Upper lobe of left lung (tissue), 4 donors: ENCODE data around the gene DOK4.

ENCODE experiments used
- EP300 ChIP-seq, 4 donors: sonication (generic); formaldehyde crosslinking; IDR thresholded peaks; one replicate each; pipeline ENCODE4 v1.5.1; 2017; ENCODE audit warnings: antibody characterized with exemption in 4 of 4, control low read depth in 2 of 4
- POLR2A ChIP-seq, 4 donors: fragments of 450-650 bp; IDR thresholded peaks; one replicate each; pipeline ENCODE4 v1.5.1; 2016 to 2017; ENCODE audit warnings: antibody characterized with exemption in 4 of 4, mild to moderate bottlenecking in 2 of 4
- POLR2AphosphoS5 ChIP-seq, 2 donors: sonication (generic); formaldehyde crosslinking; IDR thresholded peaks; one replicate each; pipeline ENCODE4 v1.5.1; 2017; ENCODE audit warnings: antibody characterized with exemption in 2 of 2
- TF ChIP-seq, protein P1 (sequence below), 6 experiments: fragments of 450-650 bp in 4 of 6; fragments of 200-600 bp in 2 of 6; sonication (generic) in 2 of 6; IDR thresholded peaks; one replicate each; pipeline ENCODE4 v1.5.1; 2016 to 2019; ENCODE audit warnings: antibody characterized with exemption in 6 of 6

DNA sequence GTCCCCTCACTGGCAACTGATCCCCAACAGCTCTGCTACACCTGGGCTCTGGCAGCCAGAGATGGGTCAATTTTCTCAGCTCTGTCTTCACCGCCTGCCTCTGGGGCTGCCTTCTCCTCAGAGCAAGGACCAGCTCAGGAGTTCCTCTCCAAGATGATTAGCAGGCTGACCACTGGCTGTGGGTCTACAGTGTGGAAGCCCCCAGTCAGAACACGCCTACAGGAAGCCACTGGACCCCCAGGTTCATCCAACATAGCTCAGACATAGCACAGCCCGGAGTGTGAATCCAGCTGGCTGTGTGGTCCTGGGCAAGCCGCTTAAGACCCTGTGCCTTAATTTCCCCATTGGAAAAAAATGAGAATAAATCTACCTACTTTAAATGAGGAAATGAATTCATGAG is 4.9 kb downstream of the DOK4 start:
- TF ChIP-seq POLR2AphosphoS5 (IDR thresholded peaks at IDR 0.05) (no peak), POLR2A (IDR thresholded peaks at IDR 0.05) (no peak), EP300 (IDR thresholded peaks at IDR 0.05) (no peak)
- TF ChIP-seq, protein P1, sequence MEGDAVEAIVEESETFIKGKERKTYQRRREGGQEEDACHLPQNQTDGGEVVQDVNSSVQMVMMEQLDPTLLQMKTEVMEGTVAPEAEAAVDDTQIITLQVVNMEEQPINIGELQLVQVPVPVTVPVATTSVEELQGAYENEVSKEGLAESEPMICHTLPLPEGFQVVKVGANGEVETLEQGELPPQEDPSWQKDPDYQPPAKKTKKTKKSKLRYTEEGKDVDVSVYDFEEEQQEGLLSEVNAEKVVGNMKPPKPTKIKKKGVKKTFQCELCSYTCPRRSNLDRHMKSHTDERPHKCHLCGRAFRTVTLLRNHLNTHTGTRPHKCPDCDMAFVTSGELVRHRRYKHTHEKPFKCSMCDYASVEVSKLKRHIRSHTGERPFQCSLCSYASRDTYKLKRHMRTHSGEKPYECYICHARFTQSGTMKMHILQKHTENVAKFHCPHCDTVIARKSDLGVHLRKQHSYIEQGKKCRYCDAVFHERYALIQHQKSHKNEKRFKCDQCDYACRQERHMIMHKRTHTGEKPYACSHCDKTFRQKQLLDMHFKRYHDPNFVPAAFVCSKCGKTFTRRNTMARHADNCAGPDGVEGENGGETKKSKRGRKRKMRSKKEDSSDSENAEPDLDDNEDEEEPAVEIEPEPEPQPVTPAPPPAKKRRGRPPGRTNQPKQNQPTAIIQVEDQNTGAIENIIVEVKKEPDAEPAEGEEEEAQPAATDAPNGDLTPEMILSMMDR (IDR thresholded peaks at IDR 0.05) = no peak
